Fibroblast of the aortic adventitia (primary cell): Measurements from ENCODE around the gene GPR35. TPM values are rescaled to one million over a fixed set of nuclear protein-coding genes. Genes with fewer than 3 reads are reported as not detected.

Experiments
- DNase-seq: peaks from one replicate; pipeline ENCODE4 v3.0.0-alpha.2; 2010; ENCODE audit warnings: low read depth
- H3K4me3 ChIP-seq: 2 replicates; pipeline ENCODE4 v1.5.1; 2011; ENCODE audit warnings: low read depth, mild to moderate bottlenecking, control low read depth, low read length, moderate library complexity
- total RNA-seq: library from RNA; depleted of rRNA; stranded (reverse); fragments of >200 nt; gene quantifications from 2 replicates; pipeline ENCODE4 v1.2.3, GENCODE V29; 2012; ENCODE audit warnings: low replicate concordance
- TF ChIP-seq, protein P1 (sequence below): IDR thresholded peaks from 2 replicates; pipeline ENCODE4 v1.5.1; 2011; ENCODE audit warnings: mild to moderate bottlenecking, low read length, control low read depth, inconsistent platforms; ENCODE audit not compliant: insufficient read depth

The GPR35 gene
- total RNA-seq, 1 donor, result 0.09 TPM

DNA sequence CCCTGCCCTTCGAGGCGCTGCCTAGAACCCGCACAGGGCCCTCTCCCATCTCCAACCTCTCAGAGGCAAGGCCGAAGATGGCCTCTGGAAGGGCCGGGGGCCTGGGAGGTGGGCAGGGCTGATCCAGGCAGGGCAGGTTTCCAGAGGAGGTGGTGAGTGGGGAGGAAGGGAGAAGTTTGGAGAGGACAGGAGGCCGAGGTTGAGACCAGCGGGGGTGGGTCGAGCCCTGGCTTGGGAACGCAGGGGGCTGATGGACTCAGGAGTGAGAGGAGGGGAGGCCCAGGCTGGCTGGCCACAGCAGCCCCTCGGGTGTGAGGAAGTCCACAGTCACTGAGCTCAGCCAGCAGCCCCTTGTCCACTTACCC is 28.2 kb upstream of the GPR35 start:
- DNase-seq, result no peak
- H3K4me3 ChIP-seq, result no peak overlapping the region
- TF ChIP-seq, protein P1, sequence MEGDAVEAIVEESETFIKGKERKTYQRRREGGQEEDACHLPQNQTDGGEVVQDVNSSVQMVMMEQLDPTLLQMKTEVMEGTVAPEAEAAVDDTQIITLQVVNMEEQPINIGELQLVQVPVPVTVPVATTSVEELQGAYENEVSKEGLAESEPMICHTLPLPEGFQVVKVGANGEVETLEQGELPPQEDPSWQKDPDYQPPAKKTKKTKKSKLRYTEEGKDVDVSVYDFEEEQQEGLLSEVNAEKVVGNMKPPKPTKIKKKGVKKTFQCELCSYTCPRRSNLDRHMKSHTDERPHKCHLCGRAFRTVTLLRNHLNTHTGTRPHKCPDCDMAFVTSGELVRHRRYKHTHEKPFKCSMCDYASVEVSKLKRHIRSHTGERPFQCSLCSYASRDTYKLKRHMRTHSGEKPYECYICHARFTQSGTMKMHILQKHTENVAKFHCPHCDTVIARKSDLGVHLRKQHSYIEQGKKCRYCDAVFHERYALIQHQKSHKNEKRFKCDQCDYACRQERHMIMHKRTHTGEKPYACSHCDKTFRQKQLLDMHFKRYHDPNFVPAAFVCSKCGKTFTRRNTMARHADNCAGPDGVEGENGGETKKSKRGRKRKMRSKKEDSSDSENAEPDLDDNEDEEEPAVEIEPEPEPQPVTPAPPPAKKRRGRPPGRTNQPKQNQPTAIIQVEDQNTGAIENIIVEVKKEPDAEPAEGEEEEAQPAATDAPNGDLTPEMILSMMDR, result no peak

DNA sequence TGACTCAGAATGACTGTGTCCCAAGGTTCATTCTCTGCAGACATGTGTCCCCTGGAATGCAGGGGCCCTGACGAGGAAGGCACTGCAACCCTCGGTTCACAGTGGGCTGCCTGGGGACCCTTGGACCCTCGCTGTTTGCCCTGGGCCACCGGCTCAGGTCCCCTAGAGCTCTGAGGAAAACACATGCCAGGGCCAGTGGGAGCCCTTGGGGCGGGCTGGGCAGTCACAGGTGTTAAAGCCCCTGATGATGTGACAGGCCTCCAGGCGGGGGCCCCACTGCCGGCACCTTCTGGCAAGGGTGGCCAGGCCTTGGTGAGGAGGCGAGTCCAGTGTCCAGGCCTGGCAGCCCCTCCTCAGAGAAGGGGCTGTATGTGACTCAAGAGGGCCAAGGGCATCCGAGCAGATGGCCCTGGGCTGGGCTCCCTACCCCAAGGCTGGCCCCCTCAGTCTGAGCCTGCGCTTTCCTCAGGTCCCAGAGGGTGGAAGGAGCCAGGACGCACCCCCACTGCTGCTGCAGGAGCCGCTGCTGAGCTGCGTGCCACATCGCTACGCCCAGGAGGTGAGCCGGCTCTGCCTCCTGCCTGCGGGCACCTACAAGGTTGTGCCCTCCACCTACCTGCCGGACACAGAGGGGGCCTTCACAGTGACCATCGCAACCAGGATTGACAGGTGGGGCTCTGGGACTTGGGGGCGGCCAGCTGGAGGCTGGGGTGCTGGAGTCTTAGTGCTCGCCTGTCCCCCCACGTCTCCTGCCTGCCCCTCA is 27.7 kb upstream of the GPR35 start:
- no peak overlapping the region for H3K4me3 ChIP-seq
- TF ChIP-seq, protein P1, result no peak
- DNase-seq, result no peak

DNA sequence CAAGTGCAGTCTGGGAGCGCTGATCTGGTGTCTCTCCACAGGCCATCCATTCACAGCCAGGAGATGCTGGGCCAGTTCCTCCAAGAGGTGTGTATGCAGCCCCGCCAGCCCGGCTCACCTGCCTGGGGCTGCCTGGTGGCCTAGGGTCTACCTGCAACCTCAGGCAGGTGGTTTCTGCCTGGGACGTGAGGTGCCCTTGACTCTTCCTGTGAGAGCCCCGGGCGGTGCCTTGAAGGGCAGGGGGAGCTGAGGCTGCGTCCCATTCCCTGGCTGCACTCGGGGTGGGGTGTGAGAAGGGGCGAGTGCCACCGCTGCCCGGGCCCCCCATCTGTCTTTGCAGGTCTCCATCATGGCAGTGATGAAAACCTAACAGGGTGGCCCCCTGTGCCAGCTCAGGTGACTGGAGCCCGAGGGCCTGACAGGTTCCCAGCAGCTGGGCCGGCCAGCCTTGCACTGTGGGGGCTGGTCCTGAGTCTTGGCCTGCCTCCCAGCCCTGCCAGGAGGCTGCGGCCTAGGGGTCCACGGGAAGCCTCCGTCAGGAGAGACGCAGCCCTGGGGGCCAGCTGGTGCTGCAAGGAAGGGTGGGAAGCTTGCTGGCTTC is 26.9 kb upstream of the GPR35 start:
- DNase-seq, result no peak
- TF ChIP-seq, protein P1, result no peak
- H3K4me3 ChIP-seq, result no peak overlapping the region

DNA sequence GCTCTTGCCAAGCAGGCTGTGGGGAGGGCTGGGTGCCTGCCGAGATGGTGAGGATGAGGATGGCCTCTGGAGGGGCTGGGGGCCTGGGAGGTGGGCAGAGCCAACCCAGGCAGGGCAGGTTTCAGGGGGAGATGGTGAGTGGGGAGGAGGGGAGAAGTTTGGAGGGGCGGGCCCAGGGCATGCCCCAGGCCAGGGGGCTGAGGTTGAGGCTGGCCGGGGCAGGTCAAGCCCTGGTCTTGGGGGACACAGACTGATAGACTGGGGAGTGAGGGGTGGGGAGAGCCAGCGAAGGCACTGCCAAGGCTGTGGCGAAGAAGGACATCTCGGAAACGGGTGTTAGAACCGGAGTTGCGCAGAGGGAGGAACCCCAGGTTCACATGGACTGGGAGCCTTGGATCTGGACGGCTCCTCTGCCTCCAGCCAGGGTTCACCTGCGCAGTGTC is 26.1 kb upstream of the GPR35 start:
- no peak for DNase-seq
- TF ChIP-seq, protein P1, result no peak
- H3K4me3 ChIP-seq, result no peak overlapping the region

DNA sequence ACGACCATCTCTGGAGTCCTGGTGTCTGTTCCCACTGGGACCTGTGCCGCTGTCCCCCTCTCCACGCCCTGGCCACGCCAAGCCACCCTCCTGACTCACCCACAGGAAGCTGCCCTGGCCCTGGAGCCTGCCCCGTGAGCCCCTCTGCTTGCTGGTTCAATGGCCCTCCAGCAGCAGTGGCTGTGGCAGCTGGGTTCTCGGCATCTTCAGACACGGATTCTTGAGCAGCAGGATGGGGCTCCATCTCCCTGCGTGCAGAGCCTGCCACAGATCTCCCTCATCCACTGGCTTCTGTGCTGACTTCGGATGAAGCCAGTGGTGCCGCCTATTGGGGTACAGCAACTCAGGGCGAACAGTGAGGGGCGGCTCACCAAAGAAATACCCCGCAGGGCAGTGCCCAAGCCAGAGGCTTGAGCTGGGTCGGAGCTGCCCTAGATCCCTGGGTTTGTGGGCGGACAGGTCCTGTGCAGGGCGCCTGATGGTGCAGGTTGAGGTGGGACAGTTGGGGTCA is 24.8 kb upstream of the GPR35 start:
- TF ChIP-seq, protein P1, result no peak
- no peak overlapping the region for H3K4me3 ChIP-seq
- no peak for DNase-seq

DNA sequence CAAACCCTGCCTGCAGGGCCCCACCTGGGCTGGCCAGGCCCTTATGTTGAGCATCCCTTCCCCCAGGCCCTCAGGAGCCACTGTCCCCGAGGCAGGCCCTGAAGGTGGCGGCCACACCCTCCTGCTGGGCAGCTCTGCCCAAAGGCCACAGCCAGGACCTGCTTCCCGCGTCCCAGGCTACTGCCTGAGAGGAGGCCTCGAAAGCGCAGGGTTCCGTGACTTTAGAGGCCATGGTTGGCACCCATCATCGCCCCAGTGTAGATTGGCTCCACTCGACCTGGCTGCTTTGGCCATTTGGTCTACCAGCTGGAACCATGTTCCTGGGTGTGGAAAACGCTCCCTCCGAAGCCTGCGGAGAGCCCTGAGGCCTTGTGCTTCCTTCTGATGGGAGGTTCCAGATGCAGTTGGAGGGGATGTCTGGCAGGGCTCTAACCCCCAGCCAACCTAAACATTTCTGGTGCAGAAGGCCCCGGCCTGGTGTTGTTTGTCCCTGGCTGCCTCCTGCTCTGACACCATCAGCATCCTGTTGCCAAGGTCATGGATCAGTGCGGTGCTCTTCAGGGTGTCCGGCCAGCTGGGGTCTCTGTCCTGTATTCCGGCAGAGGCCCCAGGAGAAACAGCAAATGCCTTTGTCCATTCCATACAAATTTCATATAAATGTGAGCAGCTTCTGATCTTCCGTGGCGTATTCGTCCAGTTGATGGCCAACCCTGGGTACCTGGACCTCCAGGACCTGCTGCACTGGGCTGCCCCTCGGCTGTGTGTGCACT is 24.0 kb upstream of the GPR35 start:
- no peak for DNase-seq
- H3K4me3 ChIP-seq, result no peak overlapping the region
- TF ChIP-seq, protein P1, result no peak
